Measurements from ENCODE around the gene ADCY5. TPM values are rescaled to one million over a fixed set of nuclear protein-coding genes. Genes with fewer than 3 reads are reported as not detected.
A peak's percentile ranks its signal among the peaks of the same experiment; 100 is the strongest.

The ADCY5 gene
- polyA plus RNA-seq, 3 donors: not detected

GRCh38 chr3:123290107-123290930, 158.6 kb downstream of the ADCY5 start:
- H2AFZ ChIP-seq (ENCODE audit: insufficient read depth, low read depth, low read length, poor library complexity, severe bottlenecking): no peak overlapping the region
- H3K27me3 ChIP-seq (ENCODE audit: control insufficient read depth in 2 of 2, insufficient read depth in 2 of 2, low read length in 2 of 2): no peaks in the 10 kb centered on the region
- no peak overlapping the region for H3K9ac ChIP-seq (ENCODE audit: insufficient read depth, low read length, poor library complexity, severe bottlenecking)
- no peaks in the 10 kb centered on the region for H3K36me3 Mint-ChIP-seq
- DNase-seq: no peak
- H3K4me1 ChIP-seq (ENCODE audit: control insufficient read depth in 1 of 2, insufficient read depth in 2 of 2, low read length in 2 of 2): no peaks in the 10 kb centered on the region
- H3K4me2 ChIP-seq (replicated peaks; ENCODE audit: extremely low read depth, low read length, poor library complexity, severe bottlenecking): no peak overlapping the region
- intact Hi-C loops (cut with micrococcal nuclease): no loop called here
- H3K9me3 ChIP-seq (replicated peaks in 1 of 2; ENCODE audit: control insufficient read depth in 1 of 2, insufficient read depth in 1 of 2, low read length in 2 of 2): no peaks in the 10 kb centered on the region
- no peaks in the 10 kb centered on the region for H3K4me1 Mint-ChIP-seq
- no peaks in the 10 kb centered on the region for H3K79me2 ChIP-seq (ENCODE audit: insufficient read depth, low read length)
- H3K4me3 Mint-ChIP-seq: no peak overlapping the region
- no peaks in the 10 kb centered on the region for H3K9me3 Mint-ChIP-seq
- no peaks in the 10 kb centered on the region for H3K36me3 ChIP-seq (replicated peaks in 1 of 2; ENCODE audit: control insufficient read depth in 1 of 2, insufficient read depth in 2 of 2, low read length in 2 of 2)
- no peak for TF ChIP-seq CTCF (IDR thresholded peaks at IDR 0.05)
- no peak overlapping the region for H3K27ac ChIP-seq (ENCODE audit: low read depth in 1 of 2, low read length in 2 of 2)
- H3K4me3 ChIP-seq (replicated peaks in 1 of 3; ENCODE audit: low read depth in 2 of 3, low read length in 3 of 3): no peak overlapping the region
- H4K20me1 ChIP-seq (ENCODE audit: insufficient read depth, low read length): no peaks in the 10 kb centered on the region
- peak overlapping the region in 1 of 7 donors; percentile 15 for H3K27ac Mint-ChIP-seq
- 97% methylated on average over 10 of the region's 13 CpGs for WGBS (ENCODE audit: insufficient coverage)
- H3K27me3 Mint-ChIP-seq (ENCODE audit: low read depth in 3 of 3): peaks cover 2 to 9% (median 3%) of the 10 kb centered on the region in 3 donors

- H3K4me1 Mint-ChIP-seq: no peaks in the 10 kb centered on the region
- H4K20me1 ChIP-seq (ENCODE audit: insufficient read depth, low read length): no peaks in the 10 kb centered on the region
- no peaks in the 10 kb centered on the region for H3K9me3 Mint-ChIP-seq
- H3K4me3 Mint-ChIP-seq: no peak overlapping the region
- H3K79me2 ChIP-seq (ENCODE audit: insufficient read depth, low read length): no peaks in the 10 kb centered on the region
- TF ChIP-seq CTCF (IDR thresholded peaks at IDR 0.05): no peak
- DNase-seq: no peak
- no peaks in the 10 kb centered on the region for H3K36me3 Mint-ChIP-seq
- no peak overlapping the region for H3K9ac ChIP-seq (ENCODE audit: insufficient read depth, low read length, poor library complexity, severe bottlenecking)
- H3K36me3 ChIP-seq (replicated peaks in 1 of 2; ENCODE audit: control insufficient read depth in 1 of 2, insufficient read depth in 2 of 2, low read length in 2 of 2): no peaks in the 10 kb centered on the region
- no peak overlapping the region for H3K27ac Mint-ChIP-seq
- H3K4me3 ChIP-seq (replicated peaks in 1 of 3; ENCODE audit: low read depth in 2 of 3, low read length in 3 of 3): no peak overlapping the region
- no peaks in the 10 kb centered on the region for H3K27me3 ChIP-seq (ENCODE audit: control insufficient read depth in 2 of 2, insufficient read depth in 2 of 2, low read length in 2 of 2)
- H2AFZ ChIP-seq (ENCODE audit: insufficient read depth, low read depth, low read length, poor library complexity, severe bottlenecking): no peak overlapping the region
- no peak overlapping the region for H3K4me2 ChIP-seq (replicated peaks; ENCODE audit: extremely low read depth, low read length, poor library complexity, severe bottlenecking)
- intact Hi-C loops (cut with micrococcal nuclease): no loop called here
- H3K27me3 Mint-ChIP-seq (ENCODE audit: low read depth in 3 of 3): peaks cover 2 to 9% (median 3%) of the 10 kb centered on the region in 3 donors
- H3K27ac ChIP-seq (ENCODE audit: low read depth in 1 of 2, low read length in 2 of 2): no peak overlapping the region
- H3K4me1 ChIP-seq (ENCODE audit: control insufficient read depth in 1 of 2, insufficient read depth in 2 of 2, low read length in 2 of 2): no peaks in the 10 kb centered on the region
- no peaks in the 10 kb centered on the region for H3K9me3 ChIP-seq (replicated peaks in 1 of 2; ENCODE audit: control insufficient read depth in 1 of 2, insufficient read depth in 1 of 2, low read length in 2 of 2)
- 95% methylated on average over 20 of the region's 20 CpGs for WGBS (ENCODE audit: insufficient coverage)
Measured at GRCh38 chr3:123289391-123290106, 159.3 kb downstream of the ADCY5 start.

Data from CD14-positive monocyte (primary cell).